SW480 (cell line): Measurements from ENCODE around the gene ARHGEF10L.
A peak's percentile ranks its signal among the peaks of the same experiment; 100 is the strongest.

Experiments used
- DNase-seq: peaks from one replicate; pipeline ENCODE4 v3.0.0-alpha.2; 2016; ENCODE audit warnings: low spot score

The ARHGEF10L gene

GRCh38 chr1:17523321-17524041, 16.0 kb upstream of the ARHGEF10L start:
- no peak for DNase-seq

GRCh38 chr1:17524645-17525044, 14.9 kb upstream of the ARHGEF10L start:
- DNase-seq: no peak

GRCh38 chr1:17525996-17526686, 13.4 kb upstream of the ARHGEF10L start:
- DNase-seq: no peak

GRCh38 chr1:17527036-17527914, 12.2 kb upstream of the ARHGEF10L start:
- DNase-seq: no peak

GRCh38 chr1:17529381-17529780, 10.1 kb upstream of the ARHGEF10L start:
- no peak for DNase-seq

- no peak for DNase-seq
Observed at GRCh38 chr1:17531343-17531681, 8.2 kb upstream of the ARHGEF10L start.

GRCh38 chr1:17531682-17532487, 7.6 kb upstream of the ARHGEF10L start:
- DNase-seq: peak; percentile 65

GRCh38 chr1:17533201-17533600, 6.3 kb upstream of the ARHGEF10L start:
- no peak for DNase-seq

- DNase-seq: no peak
Observed at GRCh38 chr1:17535300-17535936, 4.1 kb upstream of the ARHGEF10L start.

- no peak for DNase-seq
Observed at GRCh38 chr1:17538010-17538409, 1.5 kb upstream of the ARHGEF10L start.

- no peak for DNase-seq
Observed at GRCh38 chr1:17538428-17539117, 925 bp upstream of the ARHGEF10L start.

- no peak for DNase-seq
Observed at GRCh38 chr1:17539118-17539476, 401 bp upstream of the ARHGEF10L start.

- no peak for DNase-seq
Observed at GRCh38 chr1:17540255-17541001, 930 bp downstream of the ARHGEF10L start.

- DNase-seq: no peak
Observed at GRCh38 chr1:17542645-17543044, 3.1 kb downstream of the ARHGEF10L start.

- DNase-seq: no peak
Observed at GRCh38 chr1:17544776-17545350, 5.4 kb downstream of the ARHGEF10L start.

GRCh38 chr1:17545356-17545755, 5.9 kb downstream of the ARHGEF10L start:
- no peak for DNase-seq

- no peak for DNase-seq
Observed at GRCh38 chr1:17546946-17547670, 7.6 kb downstream of the ARHGEF10L start.

GRCh38 chr1:17549384-17549783, 9.9 kb downstream of the ARHGEF10L start:
- no peak for DNase-seq
